GM12892 (cell line): ENCODE data around the gene MYL11.

Source experiments
- POLR2A ChIP-seq: IDR thresholded peaks from 2 replicates; pipeline ENCODE4 v1.6.1; 2011; ENCODE audit warnings: low read depth, low read length, control low read depth
- POLR2AphosphoS5 ChIP-seq: IDR thresholded peaks from 2 replicates; pipeline ENCODE4 v1.6.1; 2011; ENCODE audit warnings: low read depth, low read length, control low read depth

DNA sequence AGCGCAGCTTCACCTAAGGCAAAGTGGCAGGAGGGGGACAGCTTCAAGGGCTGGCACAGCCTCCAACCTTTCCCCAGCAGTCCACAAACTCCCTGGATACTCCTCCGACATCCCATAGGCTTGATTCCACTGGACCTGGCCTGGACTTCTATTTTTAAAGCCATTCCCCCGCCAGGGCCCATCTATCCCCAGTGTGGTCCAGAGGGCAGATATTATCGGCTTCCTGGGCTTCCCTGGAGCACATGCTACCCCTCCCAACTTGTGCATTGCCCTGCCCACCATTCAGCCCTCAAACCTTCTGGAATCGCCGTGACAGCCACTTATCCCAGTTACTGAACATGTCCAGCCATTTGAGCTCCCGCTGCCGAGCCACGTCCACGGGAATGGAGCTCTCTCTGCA lies 9.4 kb upstream of the MYL11 start:
- TF ChIP-seq POLR2AphosphoS5 = no peak
- no peak for TF ChIP-seq POLR2A
